Hematopoietic multipotent progenitor cell (in vitro differentiated cells): ENCODE measurements around the gene GPR132. TPM values are rescaled to one million over a fixed set of nuclear protein-coding genes. Genes with fewer than 3 reads are reported as not detected.

Experiments used
- DNase-seq, 3 donors: peaks; one replicate each; pipeline ENCODE4 v3.0.0-alpha.2; 2011 to 2015; ENCODE audit warnings: low read depth in 2 of 3, low spot score in 2 of 3
- small RNA-seq: library from RNA; depleted of rRNA; stranded (forward); fragments of <200 nt; gene quantifications from one replicate; pipeline ENCODE3, GENCODE V24; 2012
- total RNA-seq: library from RNA; depleted of rRNA; stranded (reverse); fragments of >200 nt; gene quantifications from one replicate; pipeline ENCODE4 v1.2.3, GENCODE V29; 2012

GPR132 gene
- total RNA-seq, 1 donor = 13.5 TPM

DNA sequence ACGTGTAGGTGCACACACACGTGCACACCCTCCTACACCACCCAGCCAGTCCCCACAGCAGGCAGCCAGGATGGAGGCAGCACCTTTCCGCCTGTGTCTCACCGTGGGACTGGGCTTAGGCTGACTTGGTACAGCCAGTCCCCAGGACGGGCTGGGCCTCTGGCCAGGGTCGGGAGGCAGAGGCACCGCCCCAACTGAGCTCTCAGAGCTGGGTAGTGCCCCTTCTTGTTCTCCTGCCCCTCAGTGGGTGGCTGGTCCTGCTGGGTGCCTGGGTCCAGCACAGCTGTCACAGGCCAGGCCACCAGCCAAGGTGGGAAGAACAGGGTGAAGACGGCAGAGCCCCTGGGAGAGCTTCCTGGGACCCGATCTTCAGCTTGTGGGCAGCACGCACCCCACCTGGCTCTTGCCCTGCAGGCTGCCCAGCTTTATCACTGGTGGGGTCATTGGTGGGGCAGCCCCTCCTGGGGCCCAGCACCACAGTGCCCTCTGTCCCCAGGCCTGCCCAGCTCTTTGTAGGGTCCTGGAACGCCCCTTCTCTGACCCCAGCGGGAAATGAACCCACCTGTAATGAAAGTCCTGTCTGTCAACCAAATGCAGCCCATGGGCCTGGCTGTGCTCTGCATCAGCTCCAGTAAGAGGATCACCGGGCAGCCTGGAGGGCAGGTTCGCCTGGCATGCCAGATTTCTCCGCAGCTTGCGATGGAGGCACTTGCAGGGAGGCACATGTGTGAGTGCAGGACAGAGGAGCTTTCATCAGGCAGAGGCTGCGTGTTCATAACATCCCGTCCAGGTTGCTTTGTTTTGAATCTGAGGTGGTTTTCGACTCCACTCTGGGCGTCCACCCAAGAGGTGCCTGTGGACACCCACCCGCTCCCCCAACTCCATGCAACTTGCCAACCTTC lies 59.0 kb downstream of the GPR132 start:
- DNase-seq = no peak

DNA sequence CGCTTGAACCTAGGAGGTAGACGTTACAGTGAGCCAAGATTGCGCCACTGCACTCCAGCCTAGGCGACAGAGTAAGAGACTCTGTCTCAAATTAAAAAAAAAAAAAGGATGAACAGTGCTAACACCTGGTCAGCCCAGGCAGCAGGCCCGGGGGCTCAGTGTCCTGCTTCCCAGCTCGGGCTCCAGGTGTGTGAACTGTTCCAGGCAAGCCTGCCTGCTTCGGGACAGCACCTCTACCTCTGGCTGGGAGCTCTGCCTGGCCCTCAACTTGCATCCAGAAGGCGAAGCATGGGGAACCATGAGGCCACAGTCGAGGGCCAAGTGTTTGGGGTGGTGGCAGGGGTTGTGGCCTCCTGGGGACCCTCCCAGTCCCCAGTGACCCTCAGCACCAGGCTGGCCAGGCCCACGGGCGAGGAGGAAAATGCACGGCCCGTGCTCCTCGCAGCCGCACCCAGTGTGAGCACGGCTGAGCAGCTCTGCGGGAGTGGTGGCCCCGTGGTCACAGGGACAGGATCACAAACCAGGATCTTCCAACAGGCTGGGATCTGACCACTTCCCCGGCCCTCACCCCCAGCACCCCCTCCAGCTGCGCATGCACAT lies 59.8 kb downstream of the GPR132 start:
- no peak for DNase-seq

Small RNAs within 50 kb of the gene (small RNA-seq; reads per million reads assigned to genes)
- gene AL512356.2 = not detected

Other genes with a start within 250 kb of the GPR132 start
- gene CEP170B, start 200.2 kb downstream of the GPR132 start, total RNA-seq = 0.81 TPM
- 25.6 TPM for gene PLD4, start 140.6 kb downstream of the GPR132 start, total RNA-seq
- gene AHNAK2, start 87.1 kb downstream of the GPR132 start, total RNA-seq = under 0.01 TPM
- gene CLBA1, start 79.6 kb downstream of the GPR132 start, total RNA-seq = 7.3 TPM
- gene CDCA4, start 44.3 kb downstream of the GPR132 start, total RNA-seq = 26.7 TPM
- 1.1 TPM for gene JAG2, start 103.3 kb upstream of the GPR132 start, total RNA-seq
- gene NUDT14, start 115.9 kb upstream of the GPR132 start, total RNA-seq = 8.9 TPM
- gene BTBD6, start 183.1 kb upstream of the GPR132 start, total RNA-seq = 10.2 TPM
- 125 TPM for gene BRF1, start 235.6 kb upstream of the GPR132 start, total RNA-seq
- 104 TPM for gene PACS2, start 249.3 kb upstream of the GPR132 start, total RNA-seq